Measurements from ENCODE around the gene DRG2.

Gene DRG2

DNA sequence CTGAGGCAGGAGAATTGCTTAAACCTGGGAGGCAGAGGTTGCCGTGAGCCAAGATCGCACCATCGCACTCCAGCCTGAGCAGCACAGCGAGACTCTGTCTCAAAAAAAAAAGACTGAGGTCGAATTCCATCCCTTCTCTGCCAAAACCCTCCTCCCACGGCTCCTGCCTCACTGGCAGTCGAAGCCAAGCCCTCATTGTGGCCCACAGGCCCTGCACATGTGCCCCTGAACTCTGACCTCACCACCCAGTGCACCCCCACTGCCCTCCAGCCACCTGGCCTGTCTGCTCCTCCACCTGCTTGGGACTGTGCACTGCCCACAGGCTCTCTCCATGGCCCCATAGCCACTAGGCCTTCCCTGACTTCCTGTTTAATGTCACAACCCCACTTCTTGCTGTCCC, 27.8 kb downstream of the DRG2 start:
- DNase-seq (ENCODE audit: extremely low read depth in 1 of 2, low read depth in 1 of 2): no peak

DNA sequence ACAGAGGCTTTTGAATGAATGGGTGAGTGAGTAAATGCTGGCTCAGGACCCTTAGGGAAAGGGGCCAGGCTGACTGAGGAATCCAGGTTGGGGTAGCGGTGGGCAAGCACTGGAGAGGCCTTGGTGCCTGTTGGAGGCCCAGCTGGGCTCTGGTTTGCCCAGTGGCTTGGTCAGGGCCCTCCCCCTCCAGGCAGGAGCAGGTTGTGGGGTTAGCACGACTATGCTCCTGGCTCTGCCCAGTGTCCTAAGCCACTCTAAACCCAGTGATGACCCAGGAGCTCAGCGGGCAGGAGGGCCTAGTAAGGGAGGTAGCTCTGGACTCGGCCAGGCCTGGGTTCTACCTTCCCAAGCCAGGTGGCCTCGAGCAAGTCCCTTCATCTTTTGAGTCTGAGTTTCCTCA, 28.3 kb downstream of the DRG2 start:
- no peak for DNase-seq (ENCODE audit: extremely low read depth in 1 of 2, low read depth in 1 of 2)

DNA sequence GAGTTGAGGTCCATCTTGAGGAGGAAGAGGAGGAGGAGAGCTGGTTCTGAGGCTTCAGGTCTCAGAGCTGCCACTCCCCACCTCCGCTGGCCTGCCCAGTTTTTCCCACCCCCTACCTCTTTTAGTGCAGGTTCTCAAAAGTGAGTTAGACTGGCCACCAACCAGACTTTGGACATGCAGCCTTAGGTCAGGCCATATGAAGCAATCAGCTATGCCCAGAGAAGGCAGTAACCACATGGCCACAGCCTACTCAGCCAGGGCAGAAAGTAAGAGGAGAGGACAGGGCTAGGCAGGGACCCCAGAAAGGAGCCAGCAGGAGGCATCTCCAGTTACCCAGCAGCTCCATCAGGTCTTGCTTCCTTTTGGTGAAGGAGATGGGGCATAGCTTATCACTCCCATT, 29.8 kb downstream of the DRG2 start:
- no peak for DNase-seq (ENCODE audit: extremely low read depth in 1 of 2, low read depth in 1 of 2)

DNA sequence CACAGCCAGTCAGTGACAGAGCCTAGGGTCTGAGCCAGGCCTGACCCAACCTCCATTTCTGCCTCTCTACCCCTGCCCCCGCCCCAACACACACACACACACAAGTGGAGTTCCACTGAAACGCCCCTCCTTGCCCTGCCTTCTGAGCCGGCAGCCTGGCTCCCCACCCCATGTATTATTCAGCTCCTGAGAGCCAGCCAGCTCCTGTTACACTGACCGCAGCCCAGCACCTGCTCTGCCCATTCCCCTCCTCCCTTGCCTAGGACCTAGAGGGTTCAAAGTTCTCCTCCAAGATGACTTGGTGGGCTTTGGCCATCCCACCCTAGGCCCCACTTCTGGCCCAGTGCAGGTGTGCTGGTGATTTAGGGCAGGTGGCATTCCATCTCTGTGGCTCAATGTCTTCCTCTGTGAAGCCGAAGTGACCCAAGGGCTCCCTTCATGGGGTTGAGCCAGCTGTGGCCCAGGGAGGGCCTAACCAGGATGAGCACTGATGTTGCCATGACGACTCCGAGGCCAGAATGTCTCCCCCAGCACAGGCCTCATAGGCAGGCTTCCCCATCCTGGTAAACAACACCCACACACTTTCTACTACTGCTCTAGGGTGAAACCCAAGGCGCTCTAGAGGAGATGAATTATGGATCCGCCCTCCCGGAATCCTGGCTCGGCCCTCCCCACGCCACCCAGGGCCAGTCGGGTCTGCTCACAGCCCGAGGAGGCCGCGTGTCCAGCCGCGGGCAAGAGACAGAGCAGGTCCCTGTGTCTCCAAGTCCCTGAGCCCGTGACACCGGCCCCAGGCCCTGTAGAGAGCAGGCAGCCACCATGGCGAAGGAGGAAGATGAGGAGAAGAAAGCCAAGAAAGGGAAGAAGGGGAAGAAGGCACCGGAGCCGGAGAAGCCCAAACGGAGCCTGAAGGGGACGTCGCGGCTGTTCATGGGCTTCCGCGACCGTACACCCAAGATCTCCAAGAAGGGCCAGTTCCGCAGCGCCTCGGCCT, 30.5 kb downstream of the DRG2 start:
- DNase-seq (ENCODE audit: extremely low read depth in 1 of 2, low read depth in 1 of 2): no peak

DNA sequence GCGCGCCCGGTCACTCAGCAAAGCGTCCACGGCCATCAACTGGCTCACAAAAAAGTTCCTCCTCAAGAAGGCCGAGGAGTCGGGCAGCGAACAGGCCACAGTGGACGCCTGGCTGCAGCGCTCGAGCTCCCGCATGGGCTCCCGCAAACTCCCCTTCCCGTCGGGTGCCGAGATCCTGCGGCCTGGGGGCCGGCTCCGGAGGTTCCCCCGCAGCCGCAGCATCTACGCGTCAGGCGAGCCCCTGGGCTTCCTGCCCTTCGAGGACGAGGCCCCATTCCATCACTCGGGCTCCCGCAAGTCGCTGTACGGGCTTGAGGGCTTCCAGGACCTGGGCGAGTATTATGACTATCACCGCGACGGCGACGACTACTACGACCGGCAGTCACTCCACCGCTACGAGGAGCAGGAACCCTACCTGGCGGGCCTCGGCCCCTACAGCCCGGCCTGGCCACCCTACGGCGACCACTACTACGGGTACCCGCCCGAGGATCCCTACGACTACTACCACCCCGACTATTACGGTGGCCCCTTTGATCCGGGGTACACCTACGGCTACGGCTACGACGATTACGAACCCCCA, 31.5 kb downstream of the DRG2 start:
- no peak for DNase-seq (ENCODE audit: extremely low read depth in 1 of 2, low read depth in 1 of 2)

DNA sequence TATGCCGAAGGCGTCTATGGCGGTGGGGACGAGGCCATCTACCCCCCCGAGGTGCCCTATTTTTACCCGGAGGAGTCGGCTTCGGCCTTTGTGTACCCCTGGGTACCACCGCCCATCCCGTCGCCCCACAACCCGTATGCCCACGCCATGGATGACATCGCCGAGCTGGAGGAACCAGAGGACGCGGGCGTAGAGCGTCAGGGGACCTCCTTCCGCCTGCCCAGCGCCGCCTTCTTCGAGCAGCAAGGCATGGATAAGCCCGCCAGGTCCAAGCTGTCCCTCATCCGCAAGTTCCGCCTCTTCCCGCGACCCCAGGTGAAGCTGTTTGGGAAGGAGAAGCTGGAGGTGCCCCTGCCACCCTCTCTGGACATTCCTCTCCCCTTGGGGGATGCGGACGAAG, 32.2 kb downstream of the DRG2 start:
- DNase-seq (ENCODE audit: extremely low read depth in 1 of 2, low read depth in 1 of 2): no peak

DNA sequence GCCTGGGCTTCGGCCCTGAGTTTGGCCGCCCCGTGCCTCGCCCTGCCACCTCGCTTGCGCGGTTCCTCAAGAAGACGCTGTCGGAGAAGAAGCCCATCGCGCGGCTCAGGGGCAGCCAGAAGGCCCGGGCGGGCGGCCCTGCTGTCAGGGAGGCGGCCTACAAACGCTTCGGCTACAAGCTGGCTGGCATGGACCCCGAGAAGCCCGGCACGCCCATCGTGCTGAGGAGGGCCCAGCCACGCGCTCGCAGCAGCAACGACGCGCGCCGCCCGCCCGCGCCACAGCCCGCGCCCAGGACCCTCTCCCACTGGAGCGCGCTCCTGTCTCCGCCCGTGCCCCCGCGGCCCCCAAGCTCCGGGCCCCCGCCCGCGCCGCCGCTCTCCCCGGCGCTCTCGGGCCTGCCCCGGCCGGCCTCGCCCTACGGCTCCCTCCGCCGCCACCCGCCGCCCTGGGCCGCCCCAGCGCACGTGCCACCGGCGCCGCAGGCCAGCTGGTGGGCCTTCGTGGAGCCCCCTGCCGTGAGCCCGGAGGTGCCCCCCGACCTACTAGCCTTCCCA, 32.8 kb downstream of the DRG2 start:
- DNase-seq (ENCODE audit: extremely low read depth in 1 of 2, low read depth in 1 of 2): no peak

DNA sequence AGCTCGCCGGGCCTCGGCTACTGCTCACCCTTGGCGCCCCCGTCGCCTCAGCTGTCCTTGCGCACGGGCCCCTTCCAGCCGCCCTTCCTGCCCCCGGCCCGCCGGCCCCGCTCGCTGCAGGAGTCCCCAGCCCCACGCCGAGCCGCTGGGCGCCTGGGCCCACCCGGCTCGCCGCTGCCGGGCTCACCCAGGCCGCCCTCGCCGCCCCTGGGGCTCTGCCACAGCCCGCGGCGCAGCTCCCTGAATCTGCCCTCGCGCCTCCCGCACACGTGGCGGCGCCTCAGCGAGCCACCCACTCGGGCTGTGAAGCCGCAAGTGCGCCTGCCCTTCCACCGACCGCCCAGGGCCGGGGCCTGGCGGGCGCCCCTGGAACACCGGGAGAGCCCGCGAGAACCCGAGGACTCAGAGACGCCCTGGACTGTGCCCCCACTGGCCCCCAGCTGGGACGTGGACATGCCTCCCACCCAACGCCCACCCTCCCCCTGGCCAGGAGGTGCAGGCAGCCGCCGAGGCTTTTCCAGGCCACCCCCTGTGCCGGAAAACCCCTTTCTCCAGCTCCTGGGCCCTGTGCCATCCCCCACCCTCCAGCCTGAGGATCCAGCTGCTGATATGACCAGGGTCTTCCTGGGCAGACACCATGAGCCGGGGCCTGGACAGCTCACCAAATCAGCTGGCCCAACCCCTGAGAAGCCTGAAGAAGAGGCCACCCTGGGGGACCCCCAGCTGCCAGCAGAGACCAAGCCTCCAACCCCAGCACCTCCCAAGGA, 33.6 kb downstream of the DRG2 start:
- DNase-seq (ENCODE audit: extremely low read depth in 1 of 2, low read depth in 1 of 2): no peak

DNA sequence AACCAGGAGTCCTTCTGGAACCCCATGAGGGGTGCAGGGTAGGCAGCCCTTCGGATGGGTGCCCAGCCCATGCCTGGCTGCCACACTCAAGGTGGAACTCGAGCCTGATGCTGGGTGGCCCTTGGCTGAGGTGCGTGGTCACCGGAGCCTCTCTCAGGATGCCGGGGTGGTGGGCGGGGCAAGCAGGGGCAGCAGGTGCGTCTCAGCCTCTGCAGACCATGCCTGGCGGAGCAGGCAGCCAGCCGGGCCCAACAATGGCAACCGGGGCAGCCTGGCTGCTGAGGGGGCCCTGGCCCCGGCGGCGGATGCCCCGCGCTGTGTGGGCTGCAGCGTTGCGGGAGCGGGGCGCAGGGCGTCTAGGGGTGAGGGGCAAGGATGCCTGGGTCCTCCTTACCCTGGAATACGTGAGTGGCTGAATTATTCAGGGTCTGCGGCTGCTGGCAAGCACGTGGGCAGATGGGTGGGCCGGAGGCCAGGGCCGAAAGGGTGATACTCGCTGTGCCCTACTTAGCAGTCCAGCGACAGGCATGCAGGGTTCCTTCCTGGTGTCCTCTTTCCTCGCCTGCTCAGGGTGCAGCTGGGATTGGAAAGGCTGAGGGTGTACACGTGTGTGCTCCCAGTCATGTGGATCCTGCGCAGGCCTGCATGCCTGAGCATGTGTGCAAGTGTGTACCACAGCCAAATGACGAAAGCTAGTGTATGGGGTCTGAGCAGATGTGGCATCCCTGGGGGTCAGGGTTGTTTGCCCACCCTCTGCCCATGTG, 35.4 kb downstream of the DRG2 start:
- no peak for DNase-seq (ENCODE audit: extremely low read depth in 1 of 2, low read depth in 1 of 2)

DNA sequence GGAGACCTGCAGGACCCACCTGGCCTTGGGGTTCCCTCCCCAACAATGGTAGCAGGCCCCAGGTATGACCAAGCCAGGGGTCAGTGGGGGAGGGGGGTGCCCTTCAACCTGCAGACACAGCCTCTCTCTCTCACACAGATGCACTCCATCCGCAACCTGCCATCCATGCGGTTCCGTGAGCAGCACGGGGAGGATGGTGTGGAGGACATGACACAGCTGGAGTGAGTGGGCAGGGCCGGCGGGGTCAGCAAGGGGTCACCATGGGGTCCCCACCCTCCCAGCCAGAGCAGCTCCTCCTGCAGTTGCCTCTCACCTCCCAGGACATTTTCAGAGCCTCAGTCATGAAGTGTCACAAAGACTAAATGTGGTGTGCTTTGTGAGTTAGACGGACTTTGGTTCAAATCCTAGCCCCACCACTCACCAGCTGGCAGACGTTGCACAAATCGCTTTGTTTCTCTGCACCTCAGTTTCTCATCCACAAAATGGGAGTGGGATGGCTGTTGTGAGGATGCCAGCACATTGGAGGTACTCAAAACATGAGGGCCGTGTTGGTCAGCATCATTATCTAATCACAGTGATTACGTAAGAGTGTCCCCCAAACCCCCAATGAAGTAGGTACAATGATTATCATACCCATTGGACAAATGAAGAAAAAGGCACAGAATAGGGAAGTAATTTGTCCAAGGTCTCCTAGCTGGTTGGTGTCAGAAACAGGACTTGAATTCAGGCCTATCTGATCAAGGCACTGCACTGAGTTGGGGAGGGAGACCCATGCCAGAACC, 36.8 kb downstream of the DRG2 start:
- DNase-seq (ENCODE audit: extremely low read depth in 1 of 2, low read depth in 1 of 2): no peak

DNA sequence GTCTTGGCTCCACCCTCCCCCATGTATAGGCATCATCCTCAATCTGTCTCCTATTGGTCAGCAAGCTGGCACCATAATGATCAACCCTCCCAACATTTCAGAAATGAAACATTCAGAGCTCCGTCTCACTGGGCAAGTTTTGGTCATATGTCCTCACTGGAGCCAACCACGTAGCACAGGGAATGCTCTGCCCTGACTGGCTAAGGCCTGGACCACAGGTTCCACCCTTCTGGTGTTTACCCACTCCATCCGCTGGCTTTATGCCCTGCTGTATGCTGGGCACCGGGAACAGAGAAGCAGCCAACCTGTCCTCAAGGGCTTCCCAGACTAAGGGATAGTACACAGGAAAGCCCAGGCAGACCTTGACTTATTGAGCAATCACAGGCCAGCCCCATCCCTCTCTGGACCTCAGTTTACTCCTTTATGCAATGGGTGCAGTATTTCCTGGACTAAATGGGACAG, 41.3 kb downstream of the DRG2 start:
- no peak for DNase-seq (ENCODE audit: extremely low read depth in 1 of 2, low read depth in 1 of 2)

DNA sequence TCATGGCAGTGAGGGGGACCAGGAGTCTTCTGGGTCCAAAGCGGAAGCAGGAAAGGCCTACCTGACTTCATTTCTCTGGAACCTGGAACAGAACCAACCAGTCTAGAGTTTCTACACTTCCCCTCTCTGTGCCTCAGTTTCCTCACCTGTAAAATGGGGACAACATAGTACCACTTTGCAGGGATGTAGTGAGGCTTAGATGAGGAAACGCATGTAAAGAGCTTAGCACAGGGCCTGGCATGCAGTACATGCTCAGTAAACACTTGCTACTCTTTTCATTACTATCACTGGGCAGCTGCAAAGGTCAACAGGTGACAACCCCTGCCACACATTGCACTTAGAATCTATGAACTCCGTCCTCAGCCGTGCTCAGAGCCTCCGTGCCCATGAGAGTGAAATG, 45.0 kb downstream of the DRG2 start:
- no peak for DNase-seq (ENCODE audit: extremely low read depth in 1 of 2, low read depth in 1 of 2)

DNA sequence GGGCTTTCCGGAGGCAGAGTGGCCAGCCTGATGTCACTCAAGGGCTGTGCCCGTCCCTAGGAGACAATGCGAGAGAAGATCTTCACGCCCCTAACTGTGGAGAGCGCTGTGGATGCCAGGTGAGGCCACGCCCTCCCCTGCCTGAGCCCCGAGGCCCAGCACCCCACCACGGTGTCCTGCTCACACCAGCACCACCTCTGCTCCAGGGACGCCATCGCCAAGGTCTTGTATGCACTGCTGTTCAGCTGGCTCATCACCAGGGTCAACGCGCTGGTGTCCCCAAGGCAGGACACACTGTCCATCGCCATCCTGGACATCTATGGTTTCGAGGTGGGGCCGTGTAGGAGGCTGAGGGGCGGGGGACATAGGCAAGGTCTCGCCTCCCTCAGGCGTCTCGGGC, 48.6 kb downstream of the DRG2 start:
- no peak for DNase-seq (ENCODE audit: extremely low read depth in 1 of 2, low read depth in 1 of 2)

DNA sequence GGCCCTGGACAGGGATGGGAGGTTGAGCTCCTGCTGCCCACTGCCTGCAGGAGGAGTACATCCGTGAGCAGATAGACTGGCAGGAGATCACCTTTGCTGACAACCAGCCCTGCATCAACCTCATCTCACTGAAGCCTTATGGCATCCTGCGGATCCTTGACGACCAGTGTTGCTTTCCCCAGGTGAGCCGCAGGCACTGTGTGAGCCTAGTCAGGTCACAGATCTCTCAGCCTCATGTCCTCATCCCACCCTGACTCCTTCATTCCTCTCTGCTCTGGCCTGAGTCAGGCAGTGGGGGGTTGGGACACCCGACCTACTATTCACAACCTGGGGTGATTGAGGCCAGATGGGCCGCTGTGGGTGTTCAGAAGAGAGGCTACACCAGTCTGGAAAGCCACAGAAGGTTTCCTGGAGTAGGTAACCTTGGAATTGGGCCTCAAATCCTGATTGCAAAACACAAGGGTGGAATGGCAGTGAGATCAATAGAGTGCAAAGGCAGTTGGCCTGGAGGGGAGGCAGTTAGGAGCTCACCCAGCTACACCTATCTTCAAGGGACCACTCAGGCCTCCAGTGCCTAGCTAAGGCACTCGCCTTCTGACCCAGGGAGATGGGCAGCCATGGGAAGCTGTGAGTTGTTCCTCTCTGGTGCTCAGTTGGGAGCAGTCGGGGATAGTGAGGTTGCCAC, 50.5 kb downstream of the DRG2 start:
- DNase-seq (ENCODE audit: extremely low read depth in 1 of 2, low read depth in 1 of 2): no peak

DNA sequence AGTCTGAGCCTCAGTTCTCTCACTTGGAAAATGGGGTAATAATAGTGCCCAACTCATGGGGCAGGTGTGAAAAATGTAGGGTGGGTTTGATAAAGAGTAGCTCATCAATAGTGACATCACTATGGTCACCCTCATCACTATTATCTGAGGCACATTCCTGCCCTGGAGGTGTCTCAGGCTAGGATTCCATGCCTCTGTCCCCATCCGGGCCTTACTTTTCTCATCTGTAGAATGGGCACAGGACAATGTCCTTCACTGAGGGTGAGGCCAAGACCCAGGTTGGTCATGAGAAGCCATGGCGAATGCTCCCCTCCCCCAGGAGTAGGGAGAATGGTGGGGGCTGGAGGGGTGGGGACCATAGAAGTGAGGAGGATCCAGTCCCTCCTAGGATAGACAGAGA, 51.3 kb downstream of the DRG2 start:
- no peak for DNase-seq (ENCODE audit: extremely low read depth in 1 of 2, low read depth in 1 of 2)

DNA sequence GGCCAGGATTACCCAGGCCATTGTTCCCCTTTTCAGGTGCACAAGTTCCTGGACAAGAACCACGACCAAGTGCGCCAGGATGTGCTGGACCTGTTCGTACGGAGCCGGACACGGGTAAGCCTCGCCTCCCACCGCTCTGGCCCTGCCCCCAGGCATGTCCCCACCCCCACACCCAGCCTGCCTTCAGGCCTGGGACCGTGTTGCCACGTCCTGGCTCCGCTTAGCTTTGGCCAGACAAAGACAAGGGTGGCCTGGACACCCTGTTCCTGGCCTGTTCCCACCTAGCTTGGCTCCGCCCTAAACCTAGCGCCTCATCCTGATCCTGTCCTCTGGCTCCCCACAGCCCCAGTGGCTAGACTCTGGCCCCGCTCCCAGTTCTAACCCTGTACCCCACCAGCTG, 51.8 kb downstream of the DRG2 start:
- DNase-seq (ENCODE audit: extremely low read depth in 1 of 2, low read depth in 1 of 2): no peak

DNA sequence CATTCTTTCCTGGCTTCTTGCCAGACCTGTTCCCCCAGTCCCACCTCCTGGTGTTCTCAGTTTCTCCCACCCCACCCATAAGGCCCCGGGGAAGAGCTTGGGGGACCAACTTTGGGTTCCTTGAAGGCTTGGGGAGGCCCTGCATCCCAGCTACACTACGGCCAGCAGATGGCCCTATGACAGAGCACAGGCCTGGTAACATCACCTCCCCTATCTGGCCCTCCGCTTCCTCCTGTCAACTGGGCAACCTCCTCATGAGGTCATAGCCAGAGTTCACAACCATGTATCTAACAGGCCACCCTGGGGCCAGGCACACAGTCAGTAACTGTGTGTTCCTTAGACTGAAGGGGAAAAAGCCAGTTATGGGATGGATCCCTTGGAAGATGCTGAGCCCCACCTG, 52.2 kb downstream of the DRG2 start:
- DNase-seq (ENCODE audit: extremely low read depth in 1 of 2, low read depth in 1 of 2): no peak

DNA sequence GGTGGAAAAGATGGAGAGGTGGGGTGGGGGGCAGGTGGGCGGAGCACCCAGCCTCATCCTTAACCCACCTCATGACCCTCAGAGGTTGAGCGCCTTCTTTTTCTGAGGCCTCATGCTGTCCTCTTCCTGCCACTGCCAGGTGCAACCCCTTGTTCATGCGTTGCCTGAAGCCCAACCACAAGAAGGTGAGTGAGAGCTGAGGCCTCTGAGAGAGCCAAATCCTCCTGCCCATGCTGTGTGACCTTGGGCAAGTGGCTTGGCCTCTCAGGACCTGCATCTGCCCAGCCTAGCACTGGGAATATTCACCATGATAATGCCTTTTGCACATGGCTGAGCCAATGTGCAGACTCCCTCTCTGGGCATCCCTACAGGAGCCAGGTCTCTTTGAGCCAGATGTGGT, 52.9 kb downstream of the DRG2 start:
- no peak for DNase-seq (ENCODE audit: extremely low read depth in 1 of 2, low read depth in 1 of 2)

DNA sequence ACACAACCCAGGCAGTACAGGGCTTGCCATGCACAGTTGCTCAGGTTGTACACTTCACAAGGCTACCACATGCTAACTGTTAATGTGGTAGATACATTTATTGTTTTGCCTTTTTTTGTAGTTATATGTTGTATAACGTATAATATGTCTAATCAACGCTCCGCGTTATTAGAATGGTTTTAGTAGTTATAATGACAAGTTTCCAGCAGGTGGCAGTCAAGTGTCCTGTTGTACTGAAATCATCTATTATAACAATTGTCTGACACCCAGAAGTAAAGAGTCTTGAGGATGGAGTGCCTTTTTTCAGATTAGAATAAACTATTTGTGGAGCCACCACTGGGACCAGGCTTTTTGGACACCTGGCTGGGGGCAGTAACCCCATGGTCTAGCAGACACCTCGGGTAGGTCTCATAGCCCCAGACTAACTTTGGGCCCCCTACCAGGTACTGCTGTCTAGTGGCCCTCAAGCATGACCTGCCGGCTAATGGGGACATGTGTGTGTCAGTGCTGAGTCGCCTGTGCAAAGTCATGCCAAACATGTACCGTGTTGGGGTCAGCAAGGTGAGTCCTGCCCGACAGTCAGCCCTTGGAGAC, 53.6 kb downstream of the DRG2 start:
- DNase-seq (ENCODE audit: extremely low read depth in 1 of 2, low read depth in 1 of 2): no peak
